IMR-90 (cell line): ENCODE measurements around the gene SLC9A9. TPM values are rescaled to one million over a fixed set of nuclear protein-coding genes. Genes with fewer than 3 reads are reported as not detected.
"Not testable (repeated sequence)": the region's sequence is repeated elsewhere in the genome, so short reads cannot be mapped to it uniquely, and the experiment has no call there.

ENCODE experiments used
- ATAC-seq: fragments of 200-7000 bp; cut with Tn5 transposase; 2 replicates; pipeline ENCODE4 v1.9.1; 2020; ENCODE audit warnings: low read depth, mild to moderate bottlenecking, moderate library complexity
- BruUV-seq: library from RNA; stranded (reverse); fragments of 400-500 nt; replicated peaks from 2 replicates; lab custom pipeline; 2021; lab: Mats Ljungman, UMichigan
- CTCF ChIA-PET: fragments of 300-600 bp; formaldehyde crosslinking; extraction: SDS; loops from one replicate; lab custom pipeline; 2021; ENCODE audit warnings: antibody characterized with exemption; lab: Yijun Ruan, JAX
- POLR2A ChIA-PET: fragments of 300-600 bp; sonication (Branson Sonifier 250); formaldehyde crosslinking; loops from one replicate; lab custom pipeline; 2022; ENCODE audit warnings: antibody characterized with exemption; ENCODE audit not compliant: unreplicated experiment; lab: Charles Lee
- DNase-seq: peaks from one replicate; pipeline ENCODE4 v3.0.0; 2013
- H2AFZ ChIP-seq: replicated peaks from 2 replicates; pipeline ENCODE3; 2013; ENCODE audit warnings: low read length, mild to moderate bottlenecking; ENCODE audit not compliant: poor library complexity
- H2AK5ac ChIP-seq: 2 replicates; pipeline ENCODE4 v1.6.1; 2013; ENCODE audit warnings: low read depth, low read length, inconsistent platforms
- H2AK9ac ChIP-seq: replicated peaks from 2 replicates; pipeline ENCODE3; 2013; ENCODE audit warnings: mild to moderate bottlenecking, low read depth, low read length, moderate library complexity; ENCODE audit not compliant: poor library complexity
- H2BK120ac ChIP-seq: 2 replicates; pipeline ENCODE4 v1.6.1; 2013; ENCODE audit warnings: low read depth, low read length, inconsistent platforms
- H2BK15ac ChIP-seq: 3 replicates; pipeline ENCODE4 v1.6.1; 2013; ENCODE audit warnings: low read depth, low read length, inconsistent platforms
- H2BK20ac ChIP-seq: 2 replicates; pipeline ENCODE4 v1.6.1; 2013; ENCODE audit warnings: low read depth, mild to moderate bottlenecking, inconsistent platforms, low read length, moderate library complexity
- H2BK5ac ChIP-seq: 2 replicates; pipeline ENCODE4 v1.6.1; 2013; ENCODE audit warnings: mild to moderate bottlenecking, low read depth, low read length, inconsistent platforms; ENCODE audit not compliant: poor library complexity, severe bottlenecking
- H3K14ac ChIP-seq: replicated peaks from 2 replicates; pipeline ENCODE4 v1.6.1; 2013; ENCODE audit warnings: low read depth, low read length, inconsistent platforms
- H3K18ac ChIP-seq: 2 replicates; pipeline ENCODE4 v1.6.1; 2013; ENCODE audit warnings: low read depth, low read length, control low read depth
- H3K23ac ChIP-seq: 2 replicates; pipeline ENCODE4 v1.6.1; 2013; ENCODE audit warnings: low read depth, low read length, inconsistent platforms
- H3K27ac ChIP-seq: 2 replicates; pipeline ENCODE4 v1.5.1; 2013; ENCODE audit warnings: mild to moderate bottlenecking, control low read depth, low read length; ENCODE audit not compliant: insufficient read depth
- H3K27me3 ChIP-seq: 2 replicates; pipeline ENCODE4 v1.6.1; 2013; ENCODE audit warnings: low read length; ENCODE audit not compliant: control insufficient read depth, insufficient read depth
- H3K36me3 ChIP-seq: 2 replicates; pipeline ENCODE4 v1.6.1; 2013; ENCODE audit warnings: low read length, mixed read lengths; ENCODE audit not compliant: control insufficient read depth, insufficient read depth
- H3K4ac ChIP-seq: 2 replicates; pipeline ENCODE4 v1.6.1; 2013; ENCODE audit warnings: low read depth, low read length, inconsistent platforms
- H3K4me1 ChIP-seq: 2 replicates; pipeline ENCODE4 v1.6.1; 2013; ENCODE audit warnings: low read length, mixed read lengths; ENCODE audit not compliant: control insufficient read depth, insufficient read depth
- H3K4me2 ChIP-seq: 2 replicates; pipeline ENCODE4 v1.6.1; 2013; ENCODE audit warnings: low read depth, mild to moderate bottlenecking, control low read depth, low read length, moderate library complexity
- H3K4me3 ChIP-seq: 2 replicates; pipeline ENCODE4 v1.5.1; 2013; ENCODE audit warnings: low read depth, mild to moderate bottlenecking, control low read depth, low read length, moderate library complexity; ENCODE audit not compliant: insufficient read depth
- H3K56ac ChIP-seq: 2 replicates; pipeline ENCODE4 v1.6.1; 2013; ENCODE audit warnings: low read length, inconsistent platforms; ENCODE audit not compliant: insufficient read depth; ENCODE audit errors: extremely low read depth
- H3K79me1 ChIP-seq, 2 experiments: 2 replicates each; pipeline ENCODE4 v1.6.1; 2013; ENCODE audit warnings: low read length in 2 of 2, inconsistent platforms in 1 of 2, low read depth in 1 of 2
- H3K9ac ChIP-seq: 2 replicates; pipeline ENCODE4 v1.6.1; 2013; ENCODE audit warnings: low read depth, low read length, control low read depth
- H3K9me1 ChIP-seq: 2 replicates; pipeline ENCODE4 v1.6.1; 2013; ENCODE audit warnings: low read length, inconsistent platforms; ENCODE audit not compliant: insufficient read depth
- H3K9me3 ChIP-seq: 2 replicates; pipeline ENCODE4 v1.6.1; 2013; ENCODE audit warnings: low read length; ENCODE audit not compliant: control insufficient read depth, insufficient read depth
- H4K20me1 ChIP-seq: 2 replicates; pipeline ENCODE4 v1.6.1; 2013; ENCODE audit warnings: low read length, inconsistent platforms; ENCODE audit not compliant: insufficient read depth
- H4K5ac ChIP-seq: 2 replicates; pipeline ENCODE4 v1.6.1; 2013; ENCODE audit warnings: mild to moderate bottlenecking, low read depth, low read length, control low read depth
- H4K8ac ChIP-seq, 2 experiments: 2 replicates each; pipeline ENCODE4 v1.6.1; 2013; ENCODE audit warnings: low read depth in 2 of 2, low read length in 2 of 2, control low read depth in 1 of 2, inconsistent platforms in 1 of 2
- H4K91ac ChIP-seq: 2 replicates; pipeline ENCODE4 v1.6.1; 2013; ENCODE audit warnings: low read depth, low read length, inconsistent platforms; ENCODE audit not compliant: insufficient read depth
- WGBS, 2 experiments: methylation state at CpG; one replicate each; pipeline versions ENCODE4 v1.1.5 to v1.1.7; 2013; ENCODE audit warnings: missing lambda C conversion rate in 2 of 2; ENCODE audit not compliant: insufficient read length in 1 of 2; ENCODE audit errors: extremely low coverage in 2 of 2; 5-methylcytosine and 5-hydroxymethylcytosine counted together
- dilution Hi-C: fragments of 300-500 bp; cut with HindIII; formaldehyde crosslinking; loops from one replicate; pipeline ENCODE4 v1.14.3; 2018; ENCODE audit warnings: low sequenced_read_pairs; ENCODE audit not compliant: unreplicated experiment
- in situ Hi-C: fragments of 300-500 bp; cut with MboI; formaldehyde crosslinking; loops from 3 replicates; pipeline ENCODE4 v1.14.3; 2019; ENCODE audit warnings: low sequenced_read_pairs, inconsistent platforms, mixed read lengths
- intact Hi-C: fragments of 100-400 bp; cut with micrococcal nuclease; formaldehyde crosslinking; loops from 2 replicates; pipeline ENCODE4 v1.10.0; 2022
- polyA plus RNA-seq, 3 experiments: library from polyadenylated mRNA; depleted of rRNA; stranded (reverse); fragments of >200 nt; gene quantifications; 2 replicates each; pipeline ENCODE4 v1.2.3, GENCODE V29; 2012; ENCODE audit warnings: low replicate concordance in 1 of 3
- total RNA-seq: library from RNA; depleted of rRNA; stranded (reverse); fragments of >200 nt; gene quantifications from 2 replicates; pipeline ENCODE4 v1.2.3, GENCODE V29; 2012

Gene SLC9A9
- total and polyA plus RNA-seq, 2 of the 4 experiments (the other 2 are of a cell fraction) = 1.4 to 2.3 TPM

GRCh38 chr3:143279567-143279966 is 568.7 kb downstream of the SLC9A9 start:
- H3K4ac ChIP-seq, H3K9ac ChIP-seq, H2BK20ac ChIP-seq, H4K8ac ChIP-seq, H4K20me1 ChIP-seq, H3K4me1 ChIP-seq, intact Hi-C loops, in situ Hi-C loops, H2AFZ ChIP-seq, H2BK5ac ChIP-seq, H3K9me1 ChIP-seq, CTCF ChIA-PET, H2AK9ac ChIP-seq, H4K5ac ChIP-seq, H3K4me2 ChIP-seq, H4K91ac ChIP-seq, H3K4me3 ChIP-seq, DNase-seq, H3K27me3 ChIP-seq, H3K56ac ChIP-seq, H3K23ac ChIP-seq, H2BK120ac ChIP-seq, ATAC-seq, BruUV-seq, H3K9me3 ChIP-seq, H2BK15ac ChIP-seq, H3K79me1 ChIP-seq, H3K14ac ChIP-seq, H2AK5ac ChIP-seq, H3K18ac ChIP-seq, H3K27ac ChIP-seq, dilution Hi-C loops, H3K36me3 ChIP-seq, POLR2A ChIA-PET: not testable (repeated sequence)
- WGBS, 2 experiments = no CpG with 5 or more reads among the region's 5 CpGs
